ENCODE data around the gene RTP2.

Gene RTP2

DNA sequence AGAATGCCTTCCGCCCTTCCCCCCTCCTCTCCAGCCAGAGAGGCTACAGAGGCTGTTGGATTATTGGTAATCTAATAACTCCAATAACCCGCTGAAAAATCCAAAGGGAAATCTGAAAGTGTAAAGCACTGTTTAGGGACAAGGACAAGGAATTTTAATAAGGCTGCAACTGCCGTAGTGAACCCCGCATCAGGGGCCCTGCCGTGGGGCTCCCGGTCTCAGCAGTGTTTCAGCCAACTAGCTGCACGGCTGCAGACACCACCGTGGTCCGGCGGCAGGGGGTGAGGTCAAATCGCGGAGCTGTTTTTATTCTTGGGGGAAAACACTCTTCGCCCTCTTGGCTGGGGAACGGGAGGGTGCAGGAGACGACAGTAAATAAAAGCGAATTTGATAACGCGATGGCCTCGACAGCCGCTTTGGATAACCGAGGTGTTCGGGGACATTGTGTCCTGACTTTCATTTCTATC lies 36.8 kb upstream of the RTP2 start:
- H3K27ac ChIP-seq = peak overlapping the region; percentile 89
- no peak for DNase-seq (ENCODE audit: low read depth, low spot score)

DNA sequence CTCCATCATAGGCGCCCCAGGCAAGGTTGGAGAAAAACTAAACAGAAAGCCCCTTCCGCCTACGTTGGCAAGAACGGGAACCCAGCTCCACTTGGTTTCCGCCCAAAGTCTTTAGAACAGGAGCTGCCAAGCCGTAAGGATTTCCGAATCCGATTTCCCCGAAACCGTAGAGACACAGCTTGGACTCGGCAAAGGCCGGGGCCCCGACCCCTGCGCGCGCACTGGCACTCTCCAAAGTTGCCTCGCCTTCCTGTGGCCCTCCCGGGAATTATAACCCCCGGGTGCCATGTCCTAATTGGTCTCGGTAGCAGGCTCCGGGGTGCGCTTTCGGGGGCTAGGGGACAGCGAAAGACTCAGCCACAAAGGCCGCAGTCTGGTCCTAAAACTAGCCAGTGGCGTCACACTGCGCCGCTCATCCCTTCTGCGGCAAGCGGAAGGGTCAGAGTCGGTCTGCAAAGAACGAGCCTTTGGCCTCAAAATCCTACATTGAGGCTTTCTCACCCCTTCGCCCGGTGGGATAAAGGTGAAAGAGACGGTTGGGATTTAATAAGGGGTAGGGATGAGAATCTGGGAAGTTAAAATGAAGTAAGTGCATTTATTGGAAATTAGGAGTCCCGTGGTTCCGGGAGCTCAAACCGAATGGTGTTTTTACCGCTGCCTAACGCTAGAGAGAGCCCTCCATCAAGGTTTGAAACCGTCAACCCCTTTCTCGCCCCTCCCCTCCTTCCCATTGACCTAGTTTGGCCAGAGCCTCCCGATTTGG lies 36.2 kb upstream of the RTP2 start:
- H3K27ac ChIP-seq = peak overlapping the region; percentile 89
- DNase-seq (ENCODE audit: low read depth, low spot score) = no peak

DNA sequence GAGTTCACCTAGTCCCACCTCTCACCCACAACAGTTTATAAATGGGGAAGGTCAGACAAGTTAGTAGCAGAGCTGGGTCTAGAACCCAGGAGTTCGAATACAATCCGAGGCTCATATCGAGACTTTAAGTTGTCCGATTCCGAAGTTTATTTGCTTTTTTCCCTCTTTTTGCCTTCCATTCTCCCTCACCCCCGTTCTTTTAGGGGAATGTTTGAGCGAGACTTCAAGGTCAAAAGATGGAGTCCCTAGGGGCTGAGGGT lies 35.6 kb upstream of the RTP2 start:
- no peak for DNase-seq (ENCODE audit: low read depth, low spot score)
- peak overlapping the region; percentile 89 for H3K27ac ChIP-seq

DNA sequence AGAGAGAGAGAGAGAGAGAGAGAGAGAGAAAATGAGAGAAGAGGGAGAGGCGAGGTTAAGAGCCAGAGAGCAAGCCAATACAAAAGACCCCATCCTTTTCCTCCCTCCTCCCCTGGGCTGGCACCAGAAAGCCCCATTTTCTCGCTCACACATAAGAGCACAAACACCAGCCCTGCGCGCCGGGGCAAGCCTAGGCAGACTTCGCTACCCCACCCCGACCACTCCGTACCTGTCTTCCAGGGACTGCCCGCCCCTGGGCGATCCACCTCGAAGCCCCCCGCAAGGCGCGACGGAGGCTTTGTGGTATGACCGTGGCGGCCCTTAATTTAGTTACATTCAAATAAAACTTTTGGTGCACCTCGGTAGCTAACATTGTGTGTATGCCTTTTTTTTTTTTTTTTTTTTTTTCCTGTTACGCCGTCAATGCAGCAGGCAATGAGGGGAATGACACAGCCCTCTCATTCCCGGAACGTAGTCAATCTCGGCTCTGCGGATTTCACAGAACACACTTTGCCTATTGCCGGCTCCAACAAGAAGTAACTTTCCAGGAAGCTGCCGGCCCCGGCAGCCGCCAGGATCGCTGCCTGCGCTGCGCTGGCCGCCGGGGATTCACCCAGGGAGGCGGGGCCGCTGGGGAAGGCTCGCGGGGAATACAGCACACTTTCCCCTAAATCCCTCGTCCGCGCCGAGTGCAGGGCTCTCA lies 35.2 kb upstream of the RTP2 start:
- no peak for DNase-seq (ENCODE audit: low read depth, low spot score)

DNA sequence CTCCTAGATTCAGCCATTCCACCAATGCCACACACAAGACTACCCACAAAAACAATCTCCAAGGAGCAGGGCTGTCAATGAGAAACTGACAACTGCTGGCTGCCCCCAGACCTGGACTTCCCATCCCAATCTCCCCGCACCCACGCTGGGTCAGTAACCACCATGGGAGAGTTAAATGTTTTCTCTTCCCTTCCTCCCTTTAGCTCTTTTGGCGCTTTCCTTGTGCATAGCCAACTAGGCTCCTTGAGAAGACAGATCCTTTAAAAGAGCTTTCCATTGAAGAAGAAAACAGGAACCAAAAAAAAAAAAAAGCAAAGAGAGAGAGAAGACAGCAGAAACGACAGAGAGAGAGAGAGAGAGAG lies 34.6 kb upstream of the RTP2 start:
- no peak for DNase-seq (ENCODE audit: low read depth, low spot score)
- H3K27ac ChIP-seq = peak overlapping the region; percentile 89

More for the DNA sequence above, 35.2 kb upstream of the RTP2 start:
- peak overlapping the region; percentile 89 for H3K27ac ChIP-seq

DNA sequence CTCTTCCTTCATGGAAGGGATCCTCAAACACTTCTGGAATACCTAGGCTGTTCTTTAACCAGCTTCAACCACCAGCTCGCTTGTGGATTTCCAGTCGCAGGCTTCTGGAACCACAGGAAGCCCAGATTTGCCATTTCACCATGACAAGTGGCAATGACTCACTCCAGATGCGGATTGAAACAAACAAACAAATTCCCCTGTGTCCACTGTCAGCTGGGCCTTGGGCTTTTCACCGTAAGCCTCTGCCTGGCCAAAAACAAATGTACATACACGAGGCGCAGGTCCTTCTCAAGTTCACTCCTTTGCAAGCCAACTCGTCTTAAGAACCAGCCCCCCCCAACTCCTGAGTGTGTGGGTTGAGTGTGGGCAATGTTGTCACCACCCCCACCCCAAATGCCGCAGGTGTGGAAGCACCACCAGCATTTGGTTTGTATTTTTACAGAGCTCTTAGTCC lies 34.1 kb upstream of the RTP2 start:
- H3K27ac ChIP-seq = peak overlapping the region; percentile 89
- no peak for DNase-seq (ENCODE audit: low read depth, low spot score)

DNA sequence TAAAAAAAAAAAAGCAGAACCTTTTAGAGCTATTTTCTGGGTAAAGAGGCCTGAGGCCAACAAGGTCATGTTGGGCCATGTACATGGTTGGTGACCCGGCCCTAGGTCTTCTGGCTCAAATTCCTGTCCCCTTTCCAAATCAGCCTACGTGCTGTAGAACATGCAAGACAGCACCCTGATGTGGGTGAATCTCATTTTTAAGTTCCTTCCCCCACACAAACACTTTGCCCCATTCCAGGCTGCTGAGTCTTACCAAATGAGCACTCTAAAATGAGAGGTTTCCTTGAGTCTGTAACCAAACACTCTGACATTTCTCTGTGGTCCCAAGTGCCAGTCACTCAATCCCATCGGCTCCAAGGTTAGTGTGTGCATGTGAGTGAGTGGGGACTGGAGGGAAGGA lies 33.5 kb upstream of the RTP2 start:
- H3K27ac ChIP-seq = no peak overlapping the region
- no peak for DNase-seq (ENCODE audit: low read depth, low spot score)

DNA sequence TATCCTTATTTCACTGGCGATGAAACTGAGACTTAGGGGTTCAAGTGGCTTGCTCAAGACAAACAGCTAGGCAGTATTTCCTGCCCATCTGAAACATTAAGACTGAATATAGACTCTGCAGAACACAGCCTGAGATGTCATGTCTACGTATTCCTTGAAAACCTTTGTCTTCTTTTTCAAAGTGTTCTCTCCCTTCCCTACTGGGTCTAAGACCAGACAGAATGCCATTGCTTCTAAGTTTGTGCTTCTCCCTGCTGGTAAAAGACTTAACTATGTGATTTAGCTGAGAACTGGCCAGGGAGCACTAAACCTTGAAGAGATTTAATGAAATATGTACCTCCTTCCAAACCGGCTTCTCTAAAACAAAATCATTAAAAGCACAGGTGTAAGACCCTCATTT lies 33.0 kb upstream of the RTP2 start:
- H3K27ac ChIP-seq = no peak overlapping the region
- no peak for DNase-seq (ENCODE audit: low read depth, low spot score)

DNA sequence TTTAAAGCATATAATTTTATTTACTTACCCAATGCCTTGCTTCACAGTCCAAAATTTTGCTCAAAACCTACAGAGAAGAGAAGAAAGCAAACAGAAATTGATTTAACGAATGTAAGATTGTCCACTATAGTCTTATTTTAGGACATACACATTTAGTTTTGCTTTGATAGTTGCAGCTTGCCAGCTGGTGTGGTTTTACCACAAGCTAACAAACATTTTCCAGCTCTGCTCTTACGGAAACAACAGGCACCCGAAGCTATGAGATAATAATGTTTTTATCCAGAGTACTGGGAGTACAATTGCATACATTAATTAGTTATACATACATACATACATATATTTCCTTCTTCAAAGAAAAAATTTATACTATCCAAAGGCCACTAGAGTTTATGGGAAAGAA lies 32.5 kb upstream of the RTP2 start:
- DNase-seq (ENCODE audit: low read depth, low spot score) = no peak
- H3K27ac ChIP-seq = no peak overlapping the region

DNA sequence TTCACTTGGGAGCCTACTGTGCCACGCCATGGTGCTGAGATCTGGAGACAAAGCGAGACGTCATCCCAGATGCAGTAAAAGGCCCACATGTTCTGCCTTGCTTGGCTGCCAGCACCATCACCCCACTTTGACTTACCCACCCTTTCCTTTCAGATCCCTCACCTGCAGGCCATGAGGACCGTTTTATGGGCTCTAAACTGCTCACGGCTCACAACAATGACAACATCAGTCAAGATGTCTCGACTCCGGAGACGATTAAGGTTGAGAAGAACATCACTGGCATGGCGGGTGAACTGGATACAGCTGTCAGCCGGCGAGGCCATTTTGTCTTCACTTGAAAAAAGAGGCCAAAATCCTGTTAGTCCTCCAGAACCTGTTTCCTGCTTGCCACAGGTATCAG lies 31.0 kb upstream of the RTP2 start:
- DNase-seq (ENCODE audit: low read depth, low spot score) = no peak

DNA sequence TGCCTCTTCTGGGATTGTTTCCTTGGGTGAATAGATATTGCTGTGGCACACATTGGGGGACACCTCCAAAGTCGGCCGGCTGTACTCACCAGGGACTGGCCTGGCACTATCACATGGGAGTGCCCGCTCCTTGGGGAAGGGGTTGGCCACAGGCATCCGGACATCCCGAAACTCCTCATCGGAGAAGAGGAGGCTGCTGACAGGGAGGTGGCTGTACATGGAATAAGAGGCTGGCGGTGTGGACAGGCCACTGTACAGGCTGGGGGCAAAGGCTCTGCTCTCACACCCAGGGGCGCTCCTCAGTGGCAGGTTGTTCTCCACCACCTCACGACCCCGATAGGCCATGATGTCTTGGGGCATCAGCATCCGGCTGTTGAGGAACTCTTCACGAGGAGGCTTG lies 27.2 kb upstream of the RTP2 start:
- H3K27ac ChIP-seq = no peak overlapping the region
- DNase-seq (ENCODE audit: low read depth, low spot score) = no peak

More for the DNA sequence above, 31.0 kb upstream of the RTP2 start:
- H3K27ac ChIP-seq = no peak overlapping the region

DNA sequence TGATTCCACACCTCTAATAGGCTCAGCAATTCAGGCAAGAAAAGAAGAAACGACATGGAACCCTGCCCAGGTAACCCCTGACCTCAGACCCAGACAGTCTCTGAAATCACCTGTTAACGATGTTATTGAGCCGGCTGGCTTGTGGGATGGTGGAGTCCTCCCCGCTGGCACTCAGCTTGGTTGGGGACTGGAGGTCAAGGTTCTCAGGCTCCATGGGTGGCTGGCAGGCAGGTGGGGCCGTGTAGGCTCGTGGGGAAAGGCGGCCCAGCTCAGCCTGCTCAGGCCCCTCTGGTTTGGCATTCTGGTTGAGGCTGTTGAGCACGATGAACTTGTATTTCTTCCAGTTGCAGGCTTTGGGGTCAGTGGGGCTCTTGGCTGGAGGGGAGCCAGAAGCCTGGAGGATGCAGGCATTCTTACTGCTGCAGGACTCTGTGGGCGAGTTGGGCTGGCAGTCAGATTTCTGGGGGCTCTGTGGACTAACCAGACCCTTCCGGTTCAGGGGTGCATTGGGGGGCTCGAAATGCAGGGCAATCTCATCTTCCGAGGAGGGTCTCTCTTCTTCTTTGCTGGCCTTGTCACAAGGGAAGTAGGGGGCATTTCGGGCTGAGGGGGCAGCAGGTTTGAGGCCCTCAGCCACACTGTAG lies 26.7 kb upstream of the RTP2 start:
- H3K27ac ChIP-seq = no peak overlapping the region
- no peak for DNase-seq (ENCODE audit: low read depth, low spot score)

DNA sequence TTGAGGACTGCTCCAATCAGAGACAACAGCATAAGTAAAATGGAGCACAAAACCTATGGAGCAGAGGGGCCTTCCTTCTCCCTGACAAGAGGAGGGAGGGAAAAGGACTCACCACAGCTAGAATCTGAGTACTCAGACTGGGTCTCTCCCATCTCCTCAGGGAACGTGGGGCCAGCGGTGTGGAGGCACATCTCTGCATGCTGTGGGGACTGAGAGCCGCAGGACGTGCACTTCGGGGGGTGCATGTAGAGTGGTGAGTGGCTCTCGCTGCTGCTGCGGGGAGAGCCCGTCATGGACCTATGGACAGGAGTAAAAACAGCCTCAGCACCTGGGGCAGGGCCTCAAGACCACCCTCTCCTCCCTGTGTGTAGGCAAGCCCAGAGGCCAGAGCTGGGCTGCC lies 25.9 kb upstream of the RTP2 start:
- DNase-seq (ENCODE audit: low read depth, low spot score) = no peak

DNA sequence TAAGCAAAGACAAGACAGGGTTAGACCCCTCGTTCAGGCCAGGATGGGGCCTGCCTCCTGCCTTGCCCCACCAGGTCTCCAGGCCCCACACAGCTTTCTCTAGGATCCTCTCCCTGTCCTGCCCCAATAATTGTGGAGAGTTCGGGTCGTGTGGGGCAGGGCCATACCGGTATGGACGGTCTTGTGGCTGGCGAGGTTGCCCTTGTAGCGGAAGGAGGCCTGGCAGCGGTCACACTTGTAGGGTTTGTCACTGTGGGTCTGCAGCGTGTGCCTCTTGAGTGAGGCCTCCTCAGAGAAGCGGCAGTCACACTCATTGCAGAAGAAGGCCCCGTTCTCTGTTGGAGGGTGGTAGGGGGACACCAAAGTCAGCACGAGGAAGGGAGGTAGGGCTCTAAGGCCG lies 24.2 kb upstream of the RTP2 start:
- no peak overlapping the region for H3K27ac ChIP-seq
- DNase-seq (ENCODE audit: low read depth, low spot score) = no peak

More for the DNA sequence above, 25.9 kb upstream of the RTP2 start:
- no peak overlapping the region for H3K27ac ChIP-seq

DNA sequence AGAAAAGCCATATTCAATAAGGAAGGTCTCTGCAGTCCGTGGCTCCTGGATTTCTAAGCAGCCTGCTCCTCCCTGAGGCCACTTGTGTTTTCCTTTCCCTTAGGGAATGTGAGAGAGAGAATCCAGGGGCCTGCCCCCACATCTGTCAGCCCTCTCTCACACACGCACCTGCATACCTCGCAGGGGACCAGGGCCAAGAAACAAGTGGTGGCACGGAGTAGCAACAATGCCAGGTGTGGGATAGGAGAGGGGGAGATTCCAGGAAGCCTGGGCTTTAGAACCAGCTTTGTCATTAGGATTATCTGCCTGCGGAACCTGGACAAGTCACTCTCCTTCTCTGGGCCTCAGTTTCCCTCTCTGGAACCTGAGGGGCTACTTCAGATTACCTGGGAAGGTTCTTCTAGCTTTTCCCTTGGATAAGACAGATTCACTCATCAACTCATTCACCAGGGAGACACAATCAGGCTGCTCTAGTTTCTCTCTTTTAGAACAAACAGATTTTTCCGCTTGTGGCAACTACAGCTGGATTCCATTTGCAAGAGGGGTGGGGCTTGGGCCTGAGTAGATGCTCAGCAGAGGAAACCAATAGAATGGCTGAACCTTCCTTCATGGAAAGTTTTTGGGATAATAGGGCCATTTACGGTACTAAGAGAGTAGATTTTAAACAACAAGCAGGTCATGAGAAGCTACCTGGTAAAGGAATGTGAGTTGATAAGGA lies 23.5 kb upstream of the RTP2 start:
- no peak overlapping the region for H3K27ac ChIP-seq

DNA sequence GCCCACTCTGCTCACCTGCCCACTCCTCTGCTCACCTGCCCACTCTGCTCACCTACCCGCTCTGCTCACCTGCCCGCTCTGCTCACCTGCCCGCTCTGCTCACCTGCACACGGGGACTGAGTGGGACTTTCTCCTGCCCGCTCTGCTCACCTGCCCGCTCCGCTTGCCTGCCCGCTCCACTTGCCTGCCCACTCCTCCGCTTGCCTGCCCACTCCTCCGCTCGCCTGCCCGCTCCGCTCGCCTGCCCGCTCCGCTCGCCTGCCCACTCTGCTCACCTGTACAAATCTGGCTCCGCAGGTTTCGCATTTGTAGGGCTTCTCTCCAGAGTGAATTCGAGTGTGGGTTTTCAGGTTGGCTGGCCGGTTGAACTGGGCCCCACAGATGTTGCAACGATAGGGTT lies 22.9 kb upstream of the RTP2 start:
- no peak overlapping the region for H3K27ac ChIP-seq
- DNase-seq (ENCODE audit: low read depth, low spot score) = no peak

More for the DNA sequence above, 23.5 kb upstream of the RTP2 start:
- DNase-seq (ENCODE audit: low read depth, low spot score) = no peak

DNA sequence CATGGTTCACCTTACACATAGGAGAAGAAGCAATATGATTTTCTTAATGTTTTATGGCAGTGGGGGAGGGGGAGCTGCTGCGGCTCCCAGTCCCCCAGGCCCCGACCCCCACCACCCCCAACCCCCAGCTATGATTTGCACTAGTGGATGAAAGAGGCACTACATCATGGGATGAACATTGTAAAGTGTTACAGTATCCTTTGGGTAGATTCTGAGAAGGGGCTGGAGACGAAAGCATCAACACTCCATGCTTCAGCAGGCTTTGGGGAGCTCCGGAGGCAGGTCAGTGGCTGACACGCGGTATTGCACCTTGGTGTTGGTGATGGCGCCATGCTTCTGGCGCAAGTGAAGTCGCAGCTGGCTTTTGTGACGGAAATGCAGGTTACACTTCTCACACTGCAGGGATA lies 19.9 kb upstream of the RTP2 start:
- no peak overlapping the region for H3K27ac ChIP-seq
- DNase-seq (ENCODE audit: low read depth, low spot score) = no peak

DNA sequence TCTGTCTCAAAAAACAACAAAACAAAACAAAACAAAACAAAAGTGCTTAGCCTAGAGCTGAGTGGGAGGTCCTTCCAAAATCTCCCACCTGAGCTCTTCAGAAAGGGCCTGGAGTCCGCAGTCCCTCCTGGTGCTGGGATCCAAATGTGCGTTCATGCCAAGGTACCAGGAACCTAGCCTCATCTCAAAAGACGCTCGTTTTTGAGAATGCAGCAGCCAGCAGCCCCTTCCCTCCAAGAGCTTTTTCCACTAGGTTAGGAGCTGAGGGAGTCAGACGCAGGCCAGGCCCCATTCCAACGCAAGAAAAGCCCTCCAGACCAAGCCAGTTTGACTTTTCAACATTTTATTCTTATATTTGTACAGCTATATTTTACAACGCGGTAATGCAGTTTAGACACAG lies 18.7 kb upstream of the RTP2 start:
- no peak overlapping the region for H3K27ac ChIP-seq
- no peak for DNase-seq (ENCODE audit: low read depth, low spot score)

DNA sequence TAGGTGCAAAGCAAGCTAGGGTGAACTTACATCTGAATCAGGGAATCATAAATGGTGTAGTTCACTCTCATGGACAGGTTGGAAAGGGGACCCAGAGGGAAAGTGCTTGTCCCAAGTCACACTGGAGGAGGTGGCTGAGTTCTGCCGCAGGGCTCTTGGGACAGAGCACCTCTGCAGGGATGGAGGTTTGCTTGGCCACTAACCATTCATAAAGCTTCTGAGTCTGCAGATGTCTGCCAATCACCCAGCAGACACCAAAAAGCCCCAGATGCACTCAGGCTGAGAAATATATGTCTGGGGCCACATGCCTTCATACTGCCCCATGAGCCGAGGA lies 17.9 kb upstream of the RTP2 start:
- no peak for DNase-seq (ENCODE audit: low read depth, low spot score)
- H3K27ac ChIP-seq = no peak overlapping the region

DNA sequence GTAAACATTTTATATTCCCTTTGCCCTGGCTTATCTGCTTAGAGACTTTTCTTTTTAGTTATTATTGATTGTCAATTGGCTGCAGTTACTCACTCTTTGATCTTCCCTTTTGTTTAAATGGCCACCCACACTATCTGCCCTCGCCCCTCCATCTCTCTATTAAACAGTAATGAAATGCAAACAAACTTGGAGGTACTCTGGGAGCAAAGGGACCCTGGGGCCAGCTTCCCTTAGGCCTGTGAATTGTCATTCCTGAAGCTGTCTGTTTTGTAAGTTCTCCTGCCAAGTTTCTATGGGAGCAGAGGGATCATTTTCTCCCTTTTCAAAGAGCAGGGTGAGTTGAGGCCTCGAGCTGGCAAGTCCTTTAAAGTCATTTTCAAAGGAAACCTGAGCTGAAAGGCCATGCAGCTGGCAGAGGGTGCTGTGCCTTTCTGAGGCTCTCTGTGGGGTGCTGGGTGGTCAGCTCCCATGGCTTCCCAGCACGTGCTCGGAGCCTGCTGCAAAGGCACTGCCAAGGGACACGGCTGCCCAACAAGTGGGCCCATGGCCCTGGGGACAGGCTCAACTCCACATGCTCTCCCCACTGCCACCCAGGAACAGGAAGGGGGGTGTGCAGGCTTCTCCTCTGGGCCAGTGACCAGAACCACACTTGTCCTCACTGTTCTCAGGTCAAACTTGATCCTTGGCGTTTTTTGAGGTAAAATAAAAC lies 17.4 kb upstream of the RTP2 start:
- DNase-seq (ENCODE audit: low read depth, low spot score) = no peak
- H3K27ac ChIP-seq = no peak overlapping the region

All from epithelial cell of prostate (primary cell).